ENCODE data around the gene SYT1. TPM values are rescaled to one million over a fixed set of nuclear protein-coding genes. Genes with fewer than 3 reads are reported as not detected.
A peak's percentile ranks its signal among the peaks of the same experiment; 100 is the strongest.
"Not testable (repeated sequence)": the region's sequence is repeated elsewhere in the genome, so short reads cannot be mapped to it uniquely, and the experiment has no call there.

The SYT1 gene
- 1.0 and 1.1 TPM in 2 replicates for total RNA-seq

DNA sequence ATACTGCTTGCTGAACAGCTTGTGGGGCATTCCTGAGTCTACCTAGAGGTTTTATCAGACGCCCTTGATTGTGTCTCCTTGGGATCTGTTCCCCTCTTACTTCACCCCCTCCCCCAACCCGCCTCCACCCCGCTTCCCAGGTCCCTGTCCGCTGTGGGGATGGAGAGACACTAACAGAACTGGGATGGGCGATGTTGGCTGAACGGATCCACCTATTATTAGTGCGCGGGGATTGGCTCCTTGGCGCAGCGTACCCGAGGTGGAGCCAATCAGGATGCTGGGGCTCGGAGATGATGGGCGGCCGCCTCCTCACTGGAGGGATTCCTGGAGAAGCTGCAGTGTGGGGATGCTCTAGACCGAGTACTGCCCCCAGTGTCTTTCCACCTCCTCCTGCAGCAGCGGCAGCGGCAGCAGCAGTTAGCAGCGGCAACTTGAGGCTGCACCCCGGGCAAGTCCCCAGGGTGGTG lies at the start of gene SYT1:
SYT1 (plus strand) TSS at position 372 of the 467 bp plus-strand sequence.
- peak; percentile 12 for DNase-seq (ENCODE audit: low read depth)

DNA sequence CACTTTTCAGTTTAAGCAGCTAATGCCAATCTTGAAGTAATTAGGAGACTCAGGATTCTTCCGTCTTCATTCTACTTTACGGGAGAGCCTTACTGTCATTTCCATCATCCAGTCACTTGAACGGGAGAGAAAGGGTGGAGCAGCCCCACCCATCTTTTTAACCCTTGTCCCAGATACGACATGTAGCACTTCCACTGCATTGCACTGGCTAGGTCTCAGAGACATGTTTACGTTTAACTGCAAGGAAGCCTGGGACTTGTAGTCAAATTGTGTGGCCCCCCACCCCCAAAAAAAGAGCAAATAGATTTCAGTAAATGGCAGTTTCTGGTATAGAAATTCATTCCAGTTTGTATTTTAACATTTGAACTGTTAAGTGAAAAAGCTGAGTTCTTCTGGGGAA lies 46.1 kb upstream of the SYT1 start:
- DNase-seq (ENCODE audit: low read depth): no peak

DNA sequence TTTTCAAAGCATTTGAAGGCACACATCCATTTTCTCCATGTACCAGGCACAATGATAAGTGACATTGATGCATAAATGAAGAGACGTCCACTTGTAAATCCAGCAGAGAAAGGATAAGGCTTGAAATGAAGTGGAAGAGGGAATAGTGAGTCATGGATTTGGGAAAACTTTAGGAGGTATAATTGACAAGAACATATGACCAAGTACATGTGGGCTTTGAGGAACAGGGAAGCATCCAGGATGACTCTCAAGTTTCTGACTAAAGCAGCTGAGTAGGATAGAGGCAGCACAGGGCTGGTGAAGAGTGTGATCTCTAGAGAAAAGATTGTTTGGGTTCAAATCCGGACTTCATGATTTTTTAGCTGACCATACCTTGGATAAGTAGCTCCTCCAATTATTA lies 43.6 kb upstream of the SYT1 start:
- DNase-seq (ENCODE audit: low read depth): no peak

DNA sequence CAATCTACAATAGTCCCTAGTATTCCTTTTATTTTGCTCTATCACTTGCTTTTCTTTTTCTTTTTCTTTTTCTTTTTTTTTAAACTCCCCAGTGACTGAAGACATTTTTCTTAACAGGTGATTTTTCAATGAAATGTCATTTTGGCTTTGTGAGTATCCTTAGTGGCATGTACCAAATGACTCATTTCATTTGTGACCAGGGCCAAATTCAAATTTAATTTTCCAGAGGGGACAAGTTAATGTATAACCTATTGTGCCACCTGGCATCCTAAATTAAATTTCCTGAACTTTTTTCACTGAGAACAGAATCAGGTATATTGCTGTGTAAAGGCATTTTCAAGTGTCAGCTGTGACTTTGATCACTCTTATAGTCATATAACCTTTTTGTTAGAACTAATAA lies 39.7 kb upstream of the SYT1 start:
- DNase-seq (ENCODE audit: low read depth): peak; percentile 19

DNA sequence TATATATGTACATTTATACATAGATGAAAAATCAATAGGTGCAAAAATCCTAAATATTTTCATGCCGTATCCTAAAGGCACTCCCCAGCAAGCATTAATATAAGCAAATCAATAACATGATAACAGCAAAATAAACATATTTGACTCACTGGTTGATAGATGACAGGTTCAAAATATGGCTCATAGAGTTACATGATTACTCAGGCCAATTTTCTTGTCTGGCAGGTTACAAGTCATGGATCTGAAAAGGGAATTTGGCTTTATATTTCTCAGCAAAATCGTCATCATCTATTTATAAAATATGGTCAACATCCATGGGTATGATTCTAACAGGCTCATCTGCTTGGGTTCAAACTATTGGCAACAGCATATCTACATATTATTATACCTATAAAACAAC lies 34.9 kb upstream of the SYT1 start:
- no peak for DNase-seq (ENCODE audit: low read depth)

DNA sequence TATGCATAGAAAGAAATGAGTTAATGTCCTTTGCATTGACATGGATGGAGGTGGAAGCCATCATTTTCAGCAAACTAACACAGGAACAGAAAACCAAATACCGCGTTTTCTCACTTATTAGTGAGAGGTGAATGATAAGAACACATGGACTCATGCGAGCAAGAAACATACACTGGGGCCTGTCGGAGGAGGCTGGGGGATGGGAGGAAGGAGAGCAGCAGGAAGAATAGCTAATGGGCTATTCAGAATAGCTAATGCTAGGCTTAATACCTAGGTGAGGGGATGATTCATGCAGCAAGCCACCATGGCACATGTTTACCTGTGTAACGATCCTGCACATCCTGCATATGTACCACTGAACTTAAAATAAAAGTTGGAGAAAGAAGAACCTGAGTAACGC lies 29.1 kb upstream of the SYT1 start:
- peak; percentile 9 for DNase-seq (ENCODE audit: low read depth)

DNA sequence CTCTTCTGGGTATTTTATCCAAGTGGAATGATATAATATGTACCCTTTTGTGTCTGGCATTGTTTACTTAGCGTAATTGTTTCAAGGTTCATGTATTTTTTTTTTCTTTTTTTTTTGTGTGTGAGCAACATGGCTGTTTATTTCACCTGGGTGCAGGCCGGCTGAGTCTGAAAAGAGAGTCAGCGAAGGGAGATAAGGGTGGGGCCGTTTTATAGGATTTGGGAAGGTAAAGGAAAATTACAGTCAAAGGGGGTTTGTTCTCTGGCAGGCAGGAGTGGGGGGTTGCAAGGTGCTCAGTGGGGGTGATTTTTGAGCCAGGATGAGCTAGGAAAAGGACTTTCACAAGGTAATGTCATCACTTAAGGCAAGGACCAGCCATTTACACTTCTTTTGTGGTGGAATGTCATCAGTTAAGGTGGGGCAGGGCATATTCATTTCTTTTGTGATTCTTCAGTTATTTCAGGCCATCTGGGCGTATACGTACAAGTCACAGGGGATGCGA lies 24.0 kb upstream of the SYT1 start:
- not testable (repeated sequence) for DNase-seq (ENCODE audit: low read depth)

DNA sequence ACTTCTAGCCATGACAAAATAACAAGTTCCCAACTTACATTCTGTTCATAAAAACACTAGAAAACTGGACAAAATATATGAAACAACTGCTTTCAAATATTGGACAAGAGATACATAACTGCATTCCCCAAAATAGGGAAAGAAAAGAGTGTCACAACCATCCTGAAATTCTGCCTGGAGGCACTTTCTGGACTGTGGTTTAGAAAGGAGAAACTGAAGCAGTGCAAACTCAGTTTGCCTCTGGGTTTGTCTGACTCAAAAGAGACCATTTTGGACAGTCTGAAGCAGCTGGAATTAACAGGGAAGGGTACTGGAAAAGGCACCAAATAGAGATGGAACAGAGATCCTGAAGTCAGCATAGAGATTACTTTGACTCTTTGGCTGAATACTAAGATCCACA lies 11.3 kb upstream of the SYT1 start:
- DNase-seq (ENCODE audit: low read depth): no peak

DNA sequence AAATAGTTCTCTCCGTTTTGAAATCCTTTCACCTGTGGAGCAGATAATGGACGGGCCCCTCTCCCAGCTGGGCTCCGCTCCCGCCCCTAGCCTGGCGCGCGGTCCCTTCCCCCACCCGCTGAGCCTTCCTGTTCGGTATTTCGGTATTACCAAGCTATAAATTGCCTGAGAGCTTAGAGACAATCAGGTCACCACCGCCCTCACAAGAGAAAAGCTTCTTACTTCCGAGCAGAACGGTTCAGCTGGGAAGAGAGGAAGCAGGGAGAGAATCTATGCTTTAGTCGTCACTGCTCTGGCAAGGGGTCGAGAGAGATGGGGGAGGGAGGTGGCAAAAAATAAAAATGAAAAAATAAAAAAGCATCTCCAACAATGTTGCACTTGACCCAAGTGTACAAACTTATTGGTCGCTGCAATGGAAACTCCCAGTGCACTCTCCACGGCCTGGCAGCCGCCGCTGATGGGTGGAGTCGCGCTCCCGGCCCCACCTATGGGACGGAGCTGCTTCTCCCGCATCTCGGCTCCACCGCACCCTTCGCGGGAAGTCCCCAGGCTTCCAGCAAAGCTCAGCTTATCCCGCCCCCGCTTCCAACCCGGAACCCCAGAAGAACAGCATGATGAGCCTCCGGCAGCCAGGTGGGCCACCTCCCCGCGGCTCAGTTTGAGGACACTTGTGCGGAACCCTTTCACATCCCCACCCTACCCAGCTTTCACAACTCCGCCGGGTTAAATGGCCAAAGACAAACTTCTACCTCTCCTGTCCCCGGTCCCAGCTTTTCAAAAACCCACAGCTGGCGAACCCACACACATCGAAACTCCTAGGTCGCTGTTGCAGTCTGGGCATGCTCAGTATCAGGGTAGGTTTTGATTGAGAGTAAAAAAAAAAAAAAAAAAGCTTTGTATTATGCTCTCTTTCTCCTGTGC lies 832 bp upstream of the SYT1 start:
- DNase-seq (ENCODE audit: low read depth): peak; percentile 45

DNA sequence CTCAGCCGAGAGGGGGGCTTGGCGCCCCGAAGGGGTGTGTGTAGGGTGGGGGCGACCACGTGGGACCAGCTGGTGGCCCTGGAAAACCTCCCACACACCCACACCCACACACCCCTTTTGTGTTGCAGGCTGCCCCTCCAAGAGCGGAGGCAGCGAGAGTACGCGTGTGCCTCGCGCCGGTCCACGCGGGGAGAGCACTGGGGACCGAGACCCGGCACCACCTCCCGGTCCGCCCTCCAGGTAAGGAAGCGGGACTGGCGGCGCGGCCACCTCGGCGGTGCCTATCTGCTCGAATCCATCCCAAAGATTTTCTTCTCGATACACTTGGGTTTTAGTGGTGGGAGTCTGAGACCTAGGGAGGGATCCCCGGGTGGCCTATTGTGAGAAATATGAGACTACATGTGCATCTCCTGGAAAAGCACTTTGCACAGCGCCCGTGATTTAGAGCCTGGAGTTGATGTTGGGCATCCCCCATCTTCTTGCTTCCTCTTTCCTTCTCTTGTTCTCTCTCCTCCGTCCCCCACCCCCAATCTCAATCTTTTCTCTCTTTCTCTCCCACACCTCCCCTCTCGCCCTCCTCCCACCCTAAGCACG lies 393 bp downstream of the SYT1 start:
- no peak for DNase-seq (ENCODE audit: low read depth)

DNA sequence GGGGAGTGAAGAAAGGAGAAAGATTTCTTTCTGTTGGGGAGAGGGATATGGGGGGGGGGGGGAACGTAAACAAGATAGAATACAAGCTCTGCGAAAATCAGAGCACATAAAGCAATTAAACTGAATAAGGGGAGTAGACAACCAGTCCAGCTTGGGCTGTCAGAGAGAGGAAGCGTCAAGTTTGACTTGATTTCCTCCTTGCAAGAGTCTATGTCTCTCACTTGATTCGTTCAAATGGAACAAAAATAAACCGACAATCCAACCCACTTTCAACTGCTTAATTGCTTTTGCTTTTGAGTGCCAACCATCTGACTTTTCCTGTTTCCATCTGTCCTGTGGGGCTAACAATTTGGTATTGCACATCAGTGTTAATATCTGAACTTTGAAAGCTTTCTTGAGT lies 942 bp downstream of the SYT1 start:
- no peak for DNase-seq (ENCODE audit: low read depth)

DNA sequence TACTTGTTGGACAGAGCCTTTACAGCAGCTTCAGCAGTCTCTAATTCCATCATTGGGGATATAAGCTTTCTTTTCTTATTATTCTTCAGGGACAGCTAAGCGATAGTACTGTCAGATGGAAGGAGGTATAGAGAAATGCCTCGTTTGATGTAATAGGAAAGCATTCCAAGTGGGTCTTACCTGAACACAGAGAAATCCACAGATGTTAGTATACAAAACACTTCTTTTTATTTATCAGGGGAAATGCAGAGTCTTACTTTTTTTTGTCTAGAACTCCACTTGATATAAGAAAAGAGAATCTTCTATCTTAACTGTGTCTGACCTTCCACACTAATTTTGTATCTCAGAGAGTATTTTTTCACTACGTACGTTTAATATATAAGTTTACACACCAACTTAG lies 1.9 kb downstream of the SYT1 start:
- DNase-seq (ENCODE audit: low read depth): no peak

DNA sequence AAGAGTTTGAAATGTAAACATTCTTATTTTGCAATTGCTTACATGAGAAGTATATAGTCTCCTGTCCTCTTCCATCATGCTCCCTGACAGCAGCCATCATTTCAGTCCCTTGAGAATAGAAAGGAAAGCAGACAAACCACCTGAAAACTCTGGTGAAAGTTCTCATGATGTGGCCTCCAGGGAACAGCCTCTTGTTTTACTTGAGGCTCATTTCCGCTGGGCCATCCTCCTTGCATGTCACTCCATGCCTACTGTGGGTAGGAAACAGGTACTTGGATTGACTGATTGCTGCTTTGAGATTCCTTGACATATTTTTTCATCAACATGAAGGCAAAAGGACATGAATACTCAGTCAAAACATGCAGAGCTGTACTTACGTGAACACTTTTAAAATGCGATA lies 6.0 kb downstream of the SYT1 start:
- DNase-seq (ENCODE audit: low read depth): no peak

DNA sequence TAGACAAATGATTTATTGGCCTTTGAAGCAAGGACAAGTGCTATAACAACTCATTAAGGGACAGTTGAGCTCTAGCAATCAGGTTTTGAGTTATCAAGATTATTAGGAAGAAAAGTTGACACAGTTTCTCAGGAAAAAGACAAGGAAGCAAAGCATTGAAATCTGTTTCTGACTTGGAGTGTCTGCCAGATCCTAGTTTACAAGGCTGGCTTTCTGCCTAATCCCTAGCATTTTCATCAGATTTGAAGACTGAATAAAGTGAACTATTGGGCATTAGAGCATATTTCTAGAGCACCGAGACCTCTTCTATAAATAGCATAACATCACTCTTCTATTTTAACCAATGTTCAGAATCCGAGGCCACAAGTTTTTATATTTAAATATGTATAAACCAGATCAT lies 7.0 kb downstream of the SYT1 start:
- no peak for DNase-seq (ENCODE audit: low read depth)

DNA sequence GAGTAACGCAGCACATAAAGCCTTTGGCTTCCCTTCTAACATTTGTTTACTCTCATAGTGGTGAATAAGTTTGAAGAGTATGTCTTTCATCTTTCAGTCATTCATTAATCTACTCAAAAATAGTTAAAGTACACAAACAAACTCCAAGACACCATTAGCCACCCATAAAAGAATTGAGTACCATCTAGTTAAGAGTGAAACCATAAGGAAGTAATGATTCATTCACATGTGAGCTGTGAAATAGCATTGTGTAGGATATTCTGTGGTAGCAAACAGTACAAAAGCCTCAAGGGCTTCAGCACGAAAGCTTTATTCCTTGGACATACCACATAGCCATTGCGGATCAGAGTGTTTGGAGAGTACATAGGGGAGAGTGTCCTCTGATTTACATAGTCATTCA lies 13.9 kb downstream of the SYT1 start:
- peak; percentile 69 for DNase-seq (ENCODE audit: low read depth)

DNA sequence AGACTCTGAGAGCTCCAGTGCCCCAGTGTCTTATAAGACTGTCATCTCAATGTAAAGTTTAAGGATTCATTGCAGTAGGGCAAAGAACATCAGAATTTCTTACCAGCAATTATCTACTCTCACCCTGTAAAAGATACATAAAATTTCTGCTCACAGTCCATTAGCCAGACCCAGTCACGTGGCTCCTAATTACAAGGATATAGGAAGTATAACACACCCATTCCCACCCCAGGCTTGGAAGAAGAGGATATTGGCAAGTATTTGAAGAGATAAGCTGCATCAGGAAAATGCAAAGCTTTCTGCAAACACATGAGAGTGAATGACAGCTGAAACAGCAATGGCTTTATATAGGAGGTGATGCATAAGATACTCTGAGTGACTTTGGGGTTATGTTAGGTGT lies 14.3 kb downstream of the SYT1 start:
- DNase-seq (ENCODE audit: low read depth): no peak

DNA sequence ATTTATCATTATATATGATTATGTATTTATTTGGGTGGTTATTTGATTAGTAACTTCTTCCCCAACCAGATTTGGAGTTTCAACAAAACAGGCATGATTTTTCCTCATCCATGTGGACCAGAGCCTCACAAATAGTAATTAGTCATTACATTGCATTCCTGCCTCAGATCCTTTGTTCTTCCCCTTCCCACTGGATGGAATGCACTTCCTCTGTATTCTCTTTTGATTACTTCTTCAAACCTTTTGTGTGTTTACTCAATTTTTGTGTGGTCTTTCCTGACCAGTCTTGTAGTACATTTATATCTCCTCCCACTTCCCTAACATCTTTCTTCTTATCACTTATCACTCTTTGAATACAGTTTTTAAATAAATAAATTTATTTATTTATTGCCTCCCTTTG lies 15.5 kb downstream of the SYT1 start:
- peak; percentile 53 for DNase-seq (ENCODE audit: low read depth)

DNA sequence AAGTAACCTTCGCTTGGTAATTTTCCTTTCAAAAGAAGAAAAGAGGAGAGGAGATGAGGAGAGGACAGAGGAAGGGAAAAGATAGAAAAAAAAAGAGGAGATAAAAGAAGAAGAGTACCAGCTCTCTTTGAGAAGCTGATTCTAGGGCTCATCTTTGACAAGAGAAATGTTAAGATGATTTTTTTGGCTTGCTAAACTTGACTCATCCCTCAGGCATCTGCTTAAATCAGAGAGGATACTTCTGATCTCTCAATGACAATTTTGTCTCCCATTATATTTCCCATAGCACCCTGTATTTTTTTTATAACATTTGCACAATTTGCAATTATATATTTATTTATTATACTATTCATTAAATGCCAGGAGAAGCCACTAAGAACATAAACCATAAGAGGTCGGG lies 17.1 kb downstream of the SYT1 start:
- DNase-seq (ENCODE audit: low read depth): no peak

DNA sequence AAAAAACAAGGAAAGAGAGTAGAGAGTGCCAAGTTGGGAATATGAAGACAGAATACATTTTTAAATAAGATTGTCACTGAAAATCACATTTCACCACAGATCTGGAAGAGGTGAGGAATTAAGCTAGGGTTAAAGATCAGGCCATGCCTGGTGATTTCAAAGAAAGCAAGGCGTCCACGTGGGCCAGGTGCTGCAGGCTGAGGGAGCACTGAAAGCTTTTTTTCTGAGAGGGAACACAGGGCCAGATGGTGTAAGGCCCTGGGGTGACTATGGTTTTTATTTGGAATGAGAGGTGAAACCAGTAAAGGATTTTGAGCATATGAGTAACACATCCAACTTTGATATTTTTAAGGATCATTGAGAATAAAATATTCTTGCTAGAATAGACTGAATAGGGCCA lies 20.9 kb downstream of the SYT1 start:
- no peak for DNase-seq (ENCODE audit: low read depth)

DNA sequence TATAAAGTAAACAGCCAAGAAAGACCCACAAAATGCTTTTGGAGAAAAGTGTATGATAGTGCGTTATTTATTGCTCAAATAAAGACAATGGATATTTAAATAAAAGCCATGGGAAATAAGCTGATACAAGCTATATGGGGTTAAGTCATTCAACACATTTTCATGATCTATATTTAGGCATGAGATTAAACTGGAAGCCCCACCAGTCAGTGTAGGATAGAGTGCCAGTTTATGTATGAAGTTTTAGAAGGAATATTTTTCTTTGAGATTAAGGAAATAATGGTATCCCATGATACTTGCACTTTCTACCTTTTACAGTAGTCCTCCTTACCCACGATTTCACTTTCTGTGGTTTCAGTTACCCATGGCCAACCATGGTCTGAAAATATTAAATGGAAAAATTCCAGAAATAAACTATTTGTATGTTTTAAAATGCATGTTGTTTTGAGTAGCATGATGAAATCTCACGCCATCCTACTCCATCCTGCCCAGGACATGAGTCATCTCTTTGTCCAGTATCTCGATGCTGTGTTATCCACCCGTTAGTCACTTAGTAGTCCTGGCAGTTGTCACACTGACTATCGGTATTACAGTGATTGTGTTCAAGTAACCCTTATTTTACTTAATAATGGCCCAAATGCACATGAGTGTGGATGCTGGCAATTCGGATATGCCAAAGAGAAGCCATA lies 22.3 kb downstream of the SYT1 start:
- DNase-seq (ENCODE audit: low read depth): peak; percentile 16

DNA sequence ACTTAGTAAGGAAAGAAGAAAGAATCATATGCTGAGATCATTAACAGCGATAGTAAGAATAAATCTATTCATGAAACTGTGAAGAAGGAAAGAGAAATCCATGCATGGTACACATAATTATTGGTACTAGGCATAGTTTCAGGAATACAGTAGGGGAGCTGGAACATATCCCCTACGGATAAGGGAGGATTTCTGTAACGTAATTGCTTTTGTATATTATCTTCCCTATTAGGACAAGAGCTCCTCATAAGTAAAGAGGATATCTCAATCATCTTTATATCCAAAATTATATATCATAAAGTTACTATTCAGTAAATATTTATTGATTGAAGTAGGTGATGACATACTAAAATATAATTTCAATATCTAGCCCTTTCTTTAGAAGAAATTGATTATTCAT lies 22.9 kb downstream of the SYT1 start:
- DNase-seq (ENCODE audit: low read depth): no peak

DNA sequence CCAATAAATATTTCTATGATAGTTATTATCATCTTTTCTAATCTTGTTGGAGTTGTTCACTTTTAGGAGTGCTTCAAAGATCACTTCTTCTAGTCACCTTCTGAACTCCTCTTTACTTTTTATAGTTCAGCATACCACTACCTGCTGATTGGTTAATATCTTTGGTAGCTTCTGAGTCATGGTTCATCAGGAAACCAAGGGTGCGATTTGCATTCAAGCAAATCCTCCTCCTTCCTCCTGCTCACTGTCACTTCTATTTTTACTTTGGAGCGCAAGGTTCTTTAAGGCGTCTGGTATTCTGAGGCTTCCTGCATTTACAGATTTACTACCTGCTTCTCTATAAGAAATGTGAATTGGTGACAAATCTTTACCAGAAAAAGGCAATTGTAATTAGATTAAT lies 24.0 kb downstream of the SYT1 start:
- peak; percentile 63 for DNase-seq (ENCODE audit: low read depth)
